Gastrocnemius medialis (tissue), 4 donors: ENCODE results near the gene IKBKG. TPM values are rescaled to one million over a fixed set of nuclear protein-coding genes. Genes with fewer than 3 reads are reported as not detected.

Experiments used
- ATAC-seq, 2 donors: fragments of 150-250 bp; one replicate each; pipeline ENCODE4 v1.9.1; 2016
- DNase-seq, 2 donors: peaks; one replicate each; pipeline ENCODE4 v3.0.0-alpha.2; 2019
- H3K27ac ChIP-seq, 4 donors: fragments of 200-600 bp; sonication (generic); 1 replicate in 1 of 4; 2 replicates in 3 of 4; pipeline ENCODE4 v1.5.1; 2016 to 2018; ENCODE audit warnings: mild to moderate bottlenecking in 2 of 4, moderate library complexity in 1 of 4
- H3K27me3 ChIP-seq, 3 donors: fragments of 200-600 bp; sonication (generic) in 2 of 3; 1 replicate in 1 of 3; 2 replicates in 2 of 3; pipeline versions ENCODE4 v1.5.1 to v1.6.0; 2016 to 2019; ENCODE audit warnings: mild to moderate bottlenecking in 1 of 3, moderate library complexity in 1 of 3
- H3K36me3 ChIP-seq, 2 donors: fragments of 200-600 bp; sonication (generic) in 1 of 2; one replicate each; pipeline ENCODE4 v1.5.1; 2017 to 2018
- H3K4me1 ChIP-seq, 2 donors: fragments of 200-600 bp; sonication (generic) in 1 of 2; one replicate each; pipeline ENCODE4 v1.5.1; 2016 to 2017; ENCODE audit warnings: mild to moderate bottlenecking in 2 of 2
- H3K4me3 ChIP-seq, 4 donors: fragments of 200-600 bp; sonication (generic) in 3 of 4; 1 replicate in 1 of 4; 2 replicates in 3 of 4; pipeline ENCODE4 v1.5.1; 2016 to 2019; ENCODE audit warnings: mild to moderate bottlenecking in 2 of 4
- H3K9me3 ChIP-seq, 3 donors: fragments of 200-600 bp; sonication (generic) in 2 of 3; 1 replicate in 1 of 3; 2 replicates in 2 of 3; pipeline ENCODE4 v1.5.1; 2016 to 2019
- POLR2A ChIP-seq, 2 donors: fragments of 450-650 bp; IDR thresholded peaks; one replicate each; pipeline ENCODE4 v1.6.1; 2017; ENCODE audit warnings: antibody characterized with exemption in 2 of 2, mild to moderate bottlenecking in 2 of 2, moderate library complexity in 2 of 2
- in situ Hi-C, 4 donors: fragments of 200-750 bp; cut with MboI; loops; one replicate each; pipeline versions ENCODE4 v1.15.0 to v1.8.0; 2017; ENCODE audit warnings: low sequenced_read_pairs in 4 of 4
- intact Hi-C: fragments of 100-400 bp; cut with DNase I; formaldehyde crosslinking; loops from one replicate; pipeline ENCODE4 v1.15.1; 2023; ENCODE audit warnings: low total_unique reads
- total RNA-seq, 4 donors: library from RNA; depleted of rRNA; stranded (reverse); fragments of >200 nt; gene quantifications; one replicate each; pipeline versions ENCODE4 v1.1.0 to v1.2.3, GENCODE V29; 2016
- TF ChIP-seq, protein P1 (sequence below), 5 experiments: fragments of 450-650 bp in 3 of 5; fragments of 200-600 bp in 2 of 5; sonication (generic) in 2 of 5; IDR thresholded peaks in 4 of 5; conservative IDR thresholded peaks in 1 of 5; 1 replicate in 4 of 5; 2 replicates in 1 of 5; pipeline ENCODE4 v1.5.1; 2016 to 2019; ENCODE audit warnings: antibody characterized with exemption in 5 of 5, mild to moderate bottlenecking in 3 of 5, moderate library complexity in 3 of 5

IKBKG gene
- total RNA-seq, 4 donors from 2014 or later = 8.8 to 17.5 (median 11.6) TPM

DNA sequence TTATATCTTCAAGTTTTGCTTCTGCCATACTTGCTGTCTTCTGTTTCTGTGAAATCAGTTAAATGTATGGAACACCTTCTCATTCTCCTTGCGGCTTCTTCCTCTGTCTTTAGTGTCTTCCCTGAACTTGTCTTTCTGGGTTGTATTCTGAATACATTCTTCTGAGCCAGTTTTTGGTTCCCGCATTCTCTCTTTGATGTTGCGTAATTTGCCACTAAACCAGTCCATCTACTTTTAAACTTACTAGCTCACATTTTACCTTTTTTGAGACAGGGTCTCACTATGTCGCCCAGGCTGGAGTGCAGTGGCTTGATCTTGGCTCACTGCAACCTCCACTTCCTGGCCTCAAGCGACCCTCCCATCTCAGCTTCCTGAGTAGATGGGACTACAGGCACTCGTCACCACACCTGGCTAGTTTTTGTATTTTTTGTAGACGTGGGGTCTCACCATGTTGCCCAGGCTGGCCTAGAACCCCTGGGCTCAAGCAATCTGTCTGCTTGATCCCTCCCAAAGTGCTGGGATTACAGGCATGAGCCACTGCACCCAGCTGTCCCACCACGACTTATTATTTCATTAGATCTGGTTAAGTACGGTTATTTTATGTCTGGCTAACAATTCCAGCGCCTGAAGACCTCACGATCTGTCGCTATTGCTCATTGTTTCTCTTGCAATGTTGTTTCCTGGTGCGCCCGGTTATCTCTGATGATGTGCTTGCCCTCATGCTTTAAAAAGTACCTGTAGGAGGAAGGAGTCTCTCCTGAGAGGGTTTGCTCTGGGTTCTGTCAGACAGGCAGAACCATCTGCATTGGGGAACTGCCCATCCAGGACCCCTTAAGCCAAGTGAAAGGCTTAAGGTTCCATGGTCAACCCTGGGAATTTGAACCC lies 21.6 kb upstream of the IKBKG start:
- Histone ChIP-seq H3K4me3 (no peak overlapping the region), H3K27me3 (no peaks in the 10 kb centered on the region), H3K4me1 (peaks cover 0 to 10% of the 10 kb centered on the region in 2 donors), H3K27ac (no peak overlapping the region), H3K36me3 (no peaks in the 10 kb centered on the region), H3K9me3 (no peaks in the 10 kb centered on the region)
- in situ Hi-C loops = loop anchor here in 2 of 4 donors (25.0 kb wide), 2 partner anchors 114 to 564 kb away; partner anchors contain the start of genes DNASE1L1 (in 2 of the 2), TAFAZZIN (in 2 of the 2), HCFC1 (in 1 of the 2) and TMEM187 (in 1 of the 2)
- DNase-seq (no peak), ATAC-seq (no peak)
- TF ChIP-seq, protein P1, sequence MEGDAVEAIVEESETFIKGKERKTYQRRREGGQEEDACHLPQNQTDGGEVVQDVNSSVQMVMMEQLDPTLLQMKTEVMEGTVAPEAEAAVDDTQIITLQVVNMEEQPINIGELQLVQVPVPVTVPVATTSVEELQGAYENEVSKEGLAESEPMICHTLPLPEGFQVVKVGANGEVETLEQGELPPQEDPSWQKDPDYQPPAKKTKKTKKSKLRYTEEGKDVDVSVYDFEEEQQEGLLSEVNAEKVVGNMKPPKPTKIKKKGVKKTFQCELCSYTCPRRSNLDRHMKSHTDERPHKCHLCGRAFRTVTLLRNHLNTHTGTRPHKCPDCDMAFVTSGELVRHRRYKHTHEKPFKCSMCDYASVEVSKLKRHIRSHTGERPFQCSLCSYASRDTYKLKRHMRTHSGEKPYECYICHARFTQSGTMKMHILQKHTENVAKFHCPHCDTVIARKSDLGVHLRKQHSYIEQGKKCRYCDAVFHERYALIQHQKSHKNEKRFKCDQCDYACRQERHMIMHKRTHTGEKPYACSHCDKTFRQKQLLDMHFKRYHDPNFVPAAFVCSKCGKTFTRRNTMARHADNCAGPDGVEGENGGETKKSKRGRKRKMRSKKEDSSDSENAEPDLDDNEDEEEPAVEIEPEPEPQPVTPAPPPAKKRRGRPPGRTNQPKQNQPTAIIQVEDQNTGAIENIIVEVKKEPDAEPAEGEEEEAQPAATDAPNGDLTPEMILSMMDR (IDR thresholded peaks at IDR 0.05 in 4 of 5, conservative IDR thresholded peaks at IDR 0.05 in 1 of 5) = no peak
- no peak for TF ChIP-seq POLR2A (IDR thresholded peaks at IDR 0.05)
- intact Hi-C loops = no loop called here

DNA sequence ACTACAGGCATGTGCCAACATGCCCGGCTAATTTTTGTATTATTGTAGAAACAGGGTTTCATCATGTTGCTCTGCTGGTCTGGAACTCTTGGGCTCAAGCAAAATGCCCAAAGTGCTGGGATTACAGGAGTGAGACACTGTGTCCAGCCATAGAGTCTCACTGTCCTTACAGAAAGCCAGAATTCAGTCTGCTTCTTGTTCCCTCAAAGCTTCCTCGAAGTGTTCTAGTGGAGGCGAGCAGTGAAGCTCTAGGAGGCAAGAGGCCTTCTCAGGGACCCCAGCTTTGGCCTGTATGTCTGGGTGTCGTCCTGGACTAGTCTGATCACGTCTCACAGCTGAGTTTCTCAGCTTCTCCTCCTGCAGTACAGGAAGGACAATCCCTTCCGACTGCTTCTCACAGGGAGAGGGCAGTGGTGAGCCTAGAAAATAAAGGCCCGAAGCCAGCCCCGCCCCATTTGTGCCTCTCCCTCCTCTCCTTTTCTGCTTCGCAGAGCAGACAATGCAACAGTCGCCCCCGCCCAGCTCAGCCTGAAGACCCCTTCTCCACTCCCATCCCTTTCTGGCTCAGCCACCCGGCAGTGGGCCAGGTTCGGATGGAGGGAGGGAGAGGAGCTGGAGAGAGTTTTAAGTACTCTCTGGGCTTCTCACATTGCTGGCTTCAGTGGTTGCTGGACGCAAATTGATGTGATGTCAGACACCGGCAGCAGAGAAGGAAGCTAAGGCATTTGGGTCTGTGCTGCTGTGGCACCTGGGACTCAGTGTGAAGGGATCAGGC lies 20.3 kb upstream of the IKBKG start:
- in situ Hi-C loops (loop anchor here in 2 of 4 donors (25.0 kb wide), 2 partner anchors 115 to 565 kb away; partner anchors contain the start of genes DNASE1L1 (in 2 of the 2), TAFAZZIN (in 2 of the 2), HCFC1 (in 1 of the 2) and TMEM187 (in 1 of the 2)), intact Hi-C loops (no loop called here)
- DNase-seq = peak; percentile 48 to 69
- no peak for TF ChIP-seq POLR2A (IDR thresholded peaks at IDR 0.05)
- TF ChIP-seq, protein P1 (IDR thresholded peaks at IDR 0.05 in 4 of 5, conservative IDR thresholded peaks at IDR 0.05 in 1 of 5) = peak; percentile 18 to 57 (median 31)
- H3K4me3 ChIP-seq = peak overlapping the region in 3 of 4 donors; percentile 37 to 48 (median 38)
- H3K36me3 ChIP-seq = peaks cover 0 to under 1% of the 10 kb centered on the region in 2 donors
- peaks cover 0 to 10% of the 10 kb centered on the region in 2 donors for H3K4me1 ChIP-seq
- ATAC-seq = peak; percentile 94 to 96
- H3K27ac ChIP-seq = peak overlapping the region; percentile 53 to 81 (median 72)
- H3K9me3 ChIP-seq = no peaks in the 10 kb centered on the region
- no peaks in the 10 kb centered on the region for H3K27me3 ChIP-seq

DNA sequence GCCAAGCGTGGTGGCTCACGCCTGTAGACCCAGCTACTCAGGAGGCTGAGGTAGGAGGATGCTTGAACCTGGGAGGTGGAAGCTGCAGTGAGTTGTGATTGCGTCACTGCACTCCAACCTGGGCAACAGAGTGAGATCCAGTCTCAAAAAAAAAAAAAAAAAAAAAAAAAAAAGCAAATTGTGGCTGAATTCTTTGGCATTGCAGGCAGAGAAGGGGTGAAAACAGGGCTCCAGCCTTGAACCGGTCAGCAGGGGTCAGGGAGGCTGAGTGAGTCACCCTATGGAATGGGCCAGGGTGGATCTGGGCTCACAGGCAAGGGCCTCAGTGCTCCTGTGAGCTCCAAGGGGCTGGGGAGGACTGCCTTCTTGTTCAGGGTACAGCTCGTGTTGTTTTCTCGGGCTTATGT lies 18.2 kb upstream of the IKBKG start:
- Histone ChIP-seq H3K9me3 (no peaks in the 10 kb centered on the region), H3K4me3 (no peak overlapping the region), H3K36me3 (peaks cover 0 to 18% of the 10 kb centered on the region in 2 donors), H3K27ac (no peak overlapping the region), H3K4me1 (peaks cover 0 to 10% of the 10 kb centered on the region in 2 donors), H3K27me3 (no peaks in the 10 kb centered on the region)
- TF ChIP-seq, protein P1 (IDR thresholded peaks at IDR 0.05 in 4 of 5, conservative IDR thresholded peaks at IDR 0.05 in 1 of 5) = no peak
- TF ChIP-seq POLR2A (IDR thresholded peaks at IDR 0.05) = no peak
- intact Hi-C loops (no loop called here), in situ Hi-C loops (loop anchor here in 2 of 4 donors (25.0 kb wide), 2 partner anchors 117 to 567 kb away; partner anchors contain the start of genes DNASE1L1 (in 2 of the 2), TAFAZZIN (in 2 of the 2), HCFC1 (in 1 of the 2) and TMEM187 (in 1 of the 2))
- ATAC-seq (no peak), DNase-seq (no peak)

DNA sequence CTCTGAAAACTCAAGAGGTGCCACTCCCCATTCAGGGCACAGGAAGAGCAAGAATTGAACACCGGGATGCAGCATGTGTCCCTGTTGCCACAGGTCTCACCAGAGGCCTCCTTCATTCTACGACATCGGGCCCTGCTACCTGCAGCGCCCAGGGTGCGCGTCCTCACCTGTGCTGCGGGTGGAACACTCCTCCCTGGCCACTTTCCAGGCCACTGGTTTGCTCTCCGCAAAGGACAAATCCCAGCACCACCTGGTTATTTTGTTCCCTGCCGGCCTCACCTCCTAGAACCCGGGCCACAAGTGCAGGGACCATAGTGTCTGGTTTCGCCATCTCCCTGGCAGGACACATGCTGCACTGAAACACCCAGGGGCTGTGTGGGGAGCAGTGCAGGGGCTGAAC lies 17.1 kb upstream of the IKBKG start:
- ATAC-seq (no peak), DNase-seq (no peak)
- no peak overlapping the region for H3K27ac ChIP-seq
- intact Hi-C loops (loop anchor here (5.0 kb wide), 1 partner anchor 38 kb away; the partner anchor contains the start of gene SLC10A3), in situ Hi-C loops (loop anchor here in 2 of 4 donors (25.0 kb wide), 2 partner anchors 118 to 568 kb away; partner anchors contain the start of genes DNASE1L1 (in 2 of the 2), TAFAZZIN (in 2 of the 2), HCFC1 (in 1 of the 2) and TMEM187 (in 1 of the 2))
- peaks cover 0 to 18% of the 10 kb centered on the region in 2 donors for H3K36me3 ChIP-seq
- H3K4me3 ChIP-seq = no peak overlapping the region
- peaks cover 0 to 17% of the 10 kb centered on the region in 2 donors for H3K4me1 ChIP-seq
- H3K9me3 ChIP-seq = no peaks in the 10 kb centered on the region
- no peaks in the 10 kb centered on the region for H3K27me3 ChIP-seq
- TF ChIP-seq, protein P1 (IDR thresholded peaks at IDR 0.05 in 4 of 5, conservative IDR thresholded peaks at IDR 0.05 in 1 of 5) = no peak
- TF ChIP-seq POLR2A (IDR thresholded peaks at IDR 0.05) = no peak
